Prostate gland (tissue), 2 donors: ENCODE data around the gene CCSER1. TPM values are rescaled to one million over a fixed set of nuclear protein-coding genes. Genes with fewer than 3 reads are reported as not detected.

ENCODE experiments used
- DNase-seq: peaks from one replicate; pipeline ENCODE4 v3.0.0-alpha.2; 2019; ENCODE audit warnings: low spot score
- H3K27ac ChIP-seq, 2 donors: fragments of 200-600 bp; sonication (generic); 2 replicates each; pipeline ENCODE4 v1.5.1; 2017 to 2019
- H3K27me3 ChIP-seq: fragments of 200-600 bp; sonication (generic); replicated peaks from 2 replicates; pipeline ENCODE4 v1.5.1; 2019; ENCODE audit not compliant: insufficient read depth
- H3K36me3 ChIP-seq, 2 donors: fragments of 200-600 bp; sonication (generic); 1 replicate in 1 of 2; 2 replicates in 1 of 2; pipeline versions ENCODE4 v1.5.1 to v1.8.1; 2017 to 2019
- H3K4me1 ChIP-seq: fragments of 200-600 bp; sonication (generic); replicated peaks from 2 replicates; pipeline ENCODE4 v1.5.1; 2019
- H3K4me3 ChIP-seq, 2 donors: fragments of 200-600 bp; sonication (generic); 2 replicates each; pipeline ENCODE4 v1.5.1; 2017 to 2019
- H3K9me3 ChIP-seq: fragments of 200-600 bp; sonication (generic); 2 replicates; pipeline ENCODE4 v1.5.1; 2017
- CTCF ChIP-seq, 4 experiments: fragments of 200-600 bp in 2 of 4; fragments of 450-650 bp in 2 of 4; sonication (generic) in 2 of 4; IDR thresholded peaks; 1 replicate in 3 of 4; 2 replicates in 1 of 4; pipeline ENCODE4 v1.5.1; 2016 to 2019; ENCODE audit warnings: antibody characterized with exemption in 4 of 4, mild to moderate bottlenecking in 2 of 4, moderate library complexity in 2 of 4
- POLR2A ChIP-seq: fragments of 450-650 bp; IDR thresholded peaks from one replicate; pipeline ENCODE4 v1.6.1; 2016; ENCODE audit warnings: antibody characterized with exemption, mild to moderate bottlenecking
- POLR2AphosphoS5 ChIP-seq: sonication (generic); formaldehyde crosslinking; IDR thresholded peaks from one replicate; pipeline ENCODE4 v1.6.1; 2017; ENCODE audit warnings: antibody characterized with exemption
- WGBS: methylation state at CpG from one replicate; pipeline ENCODE4 v1.1.5; 2018; 5-methylcytosine and 5-hydroxymethylcytosine counted together
- intact Hi-C: fragments of 100-400 bp; cut with DNase I; formaldehyde crosslinking; loops from one replicate; pipeline ENCODE4 v1.14.2; 2022
- total RNA-seq, 2 donors: library from RNA; depleted of rRNA; stranded (reverse); fragments of >200 nt; gene quantifications; one replicate each; pipeline ENCODE4 v1.1.0, GENCODE V29; 2016

Gene CCSER1
- total RNA-seq, 2 donors from 2014 or later, result 11.9 to 32.2 TPM

GRCh38 chr4:90449626-90450025 lies 322.4 kb downstream of the CCSER1 start:
- Histone ChIP-seq H3K27me3 (no peaks in the 10 kb centered on the region), H3K4me1 (no peaks in the 10 kb centered on the region), H3K4me3 (no peak overlapping the region), H3K27ac (no peak overlapping the region), H3K9me3 (no peaks in the 10 kb centered on the region), H3K36me3 (no peaks in the 10 kb centered on the region)
- DNase-seq, result no peak
- 95% methylated on average over 2 of the region's 2 CpGs for WGBS
- TF ChIP-seq POLR2A, result no peak
- no peak for TF ChIP-seq CTCF (IDR thresholded peaks at IDR 0.05)
- no peak for TF ChIP-seq POLR2AphosphoS5
- intact Hi-C loops, result no loop called here

GRCh38 chr4:90456891-90457290 lies 329.7 kb downstream of the CCSER1 start:
- Histone ChIP-seq H3K4me1 (no peaks in the 10 kb centered on the region), H3K4me3 (no peak overlapping the region), H3K9me3 (no peaks in the 10 kb centered on the region), H3K27ac (no peak overlapping the region), H3K27me3 (no peaks in the 10 kb centered on the region), H3K36me3 (no peaks in the 10 kb centered on the region)
- intact Hi-C loops, result no loop called here
- DNase-seq, result no peak
- no peak for TF ChIP-seq POLR2A
- no peak for TF ChIP-seq CTCF (IDR thresholded peaks at IDR 0.05)
- TF ChIP-seq POLR2AphosphoS5, result no peak
- 95% methylated on average over 11 of the region's 11 CpGs for WGBS

GRCh38 chr4:90457817-90458216 lies 330.6 kb downstream of the CCSER1 start:
- no peak overlapping the region for H3K4me3 ChIP-seq
- no peaks in the 10 kb centered on the region for H3K36me3 ChIP-seq
- no peak for DNase-seq
- H3K4me1 ChIP-seq, result no peaks in the 10 kb centered on the region
- H3K9me3 ChIP-seq, result no peaks in the 10 kb centered on the region
- H3K27me3 ChIP-seq, result no peaks in the 10 kb centered on the region
- 96% methylated on average over 6 of the region's 6 CpGs for WGBS
- no peak overlapping the region for H3K27ac ChIP-seq
- intact Hi-C loops, result no loop called here
- no peak for TF ChIP-seq CTCF (IDR thresholded peaks at IDR 0.05)
- no peak for TF ChIP-seq POLR2AphosphoS5
- no peak for TF ChIP-seq POLR2A

- 89% methylated on average over 3 of the region's 3 CpGs for WGBS
- no peak for DNase-seq
- Histone ChIP-seq H3K4me1 (no peaks in the 10 kb centered on the region), H3K4me3 (no peak overlapping the region), H3K27ac (no peak overlapping the region), H3K36me3 (no peaks in the 10 kb centered on the region), H3K9me3 (no peaks in the 10 kb centered on the region), H3K27me3 (no peaks in the 10 kb centered on the region)
- intact Hi-C loops, result no loop called here
- TF ChIP-seq POLR2AphosphoS5 (no peak), POLR2A (no peak), CTCF (IDR thresholded peaks at IDR 0.05) (no peak)
These were observed 331.4 kb downstream of the CCSER1 start for GRCh38 chr4:90458576-90458975.

GRCh38 chr4:90474484-90474883 lies 347.3 kb downstream of the CCSER1 start:
- no peak for DNase-seq
- Histone ChIP-seq H3K9me3 (no peaks in the 10 kb centered on the region), H3K27ac (no peak overlapping the region), H3K27me3 (no peaks in the 10 kb centered on the region), H3K36me3 (no peaks in the 10 kb centered on the region), H3K4me3 (no peak overlapping the region), H3K4me1 (no peaks in the 10 kb centered on the region)
- 96% methylated on average over 1 of the region's 1 CpG for WGBS
- TF ChIP-seq POLR2A (no peak), CTCF (IDR thresholded peaks at IDR 0.05) (no peak), POLR2AphosphoS5 (no peak)
- intact Hi-C loops, result no loop called here
